SK-N-SH treated with all-trans-retinoic acid at 6 μM for 48 hours (cell line): ENCODE measurements around the gene SLC8A3.

Experiments
- CSRNP3 ChIP-seq: fragments of 250-450 bp; sonication (Bioruptor Pico); IDR thresholded peaks from 2 replicates; pipeline ENCODE4 v1.5.1; 2021; ENCODE audit warnings: mild to moderate bottlenecking, moderate library complexity
- OSR1 ChIP-seq: fragments of 250-450 bp; sonication (Bioruptor Pico); IDR thresholded peaks from 2 replicates; pipeline ENCODE4 v1.8.0; 2022; ENCODE audit warnings: moderate library complexity, mild to moderate bottlenecking, inconsistent platforms
- POU6F1 ChIP-seq: fragments of 250-450 bp; sonication (Bioruptor Pico); IDR thresholded peaks from 2 replicates; pipeline ENCODE4 v1.8.0; 2021; ENCODE audit warnings: low read depth, mild to moderate bottlenecking, moderate library complexity, borderline replicate concordance
- TSHZ2 ChIP-seq: fragments of 250-450 bp; sonication (Bioruptor Pico); IDR thresholded peaks from 2 replicates; pipeline ENCODE4 v1.5.0; 2020; ENCODE audit warnings: mild to moderate bottlenecking, moderate library complexity

- TF ChIP-seq OSR1 (no peak), CSRNP3 (CRISPR knock-in tag) (no peak), TSHZ2 (CRISPR knock-in tag) (no peak), POU6F1 (no peak)
Measured at GRCh38 chr14:70170976-70171375, 17.8 kb downstream of the SLC8A3 start.
